Measurements from ENCODE around the gene RBFOX2.

Gene RBFOX2

GRCh38 chr22:35729309-35729698, 299.3 kb downstream of the RBFOX2 start:
- DNase-seq: no peak

DNA sequence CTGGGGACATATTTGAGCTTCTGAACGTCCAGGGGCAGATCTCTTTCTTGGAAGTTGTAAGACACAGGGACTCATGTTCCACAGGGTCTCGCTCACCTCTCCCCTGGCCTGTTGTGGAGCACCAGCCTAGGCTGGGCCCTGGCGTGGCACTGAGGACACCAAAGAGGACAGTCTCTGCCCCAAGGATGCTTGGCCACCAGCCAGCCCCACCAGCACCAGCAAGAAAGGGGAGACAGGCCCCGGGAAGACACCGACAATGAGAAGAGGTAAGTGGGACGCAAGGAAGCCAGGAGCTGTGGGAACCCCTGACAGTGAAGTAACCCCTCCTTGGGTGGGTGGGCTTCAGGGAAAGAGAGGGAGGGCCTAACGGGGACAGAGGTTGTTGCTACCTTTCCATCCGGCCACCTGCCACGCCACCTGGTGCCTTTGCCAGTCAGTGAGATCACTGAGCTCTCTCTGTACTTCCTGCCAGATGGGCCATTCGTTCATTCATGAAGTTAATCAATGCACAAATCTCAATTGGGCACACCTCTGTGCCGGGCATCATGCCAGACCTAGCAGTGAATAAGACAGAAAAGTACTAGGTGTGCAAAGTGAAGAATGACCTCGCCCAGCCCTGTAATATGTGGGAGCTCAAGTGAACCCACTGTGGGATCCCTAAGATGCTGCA, 299.9 kb downstream of the RBFOX2 start:
- DNase-seq: no peak

DNA sequence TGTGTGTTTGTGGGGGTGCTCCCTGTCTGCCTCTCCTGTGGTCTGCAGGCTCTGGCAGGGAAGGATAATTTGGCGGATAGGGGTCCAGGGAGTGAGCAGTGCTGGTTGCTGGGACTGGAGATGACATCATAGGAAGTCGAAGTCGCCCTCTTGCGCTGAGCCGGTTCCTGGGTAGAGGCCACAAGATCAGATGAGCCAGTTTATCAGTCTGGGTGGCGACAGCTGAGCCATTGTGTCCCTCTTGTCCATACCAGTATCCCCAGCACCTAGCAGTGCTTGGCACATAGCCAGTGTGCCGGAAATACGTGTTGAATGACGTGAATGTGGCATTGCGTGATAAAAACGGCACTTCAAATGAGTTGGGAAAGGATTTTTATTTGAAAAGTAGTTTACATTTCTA, 301.2 kb downstream of the RBFOX2 start:
- no peak for DNase-seq

DNA sequence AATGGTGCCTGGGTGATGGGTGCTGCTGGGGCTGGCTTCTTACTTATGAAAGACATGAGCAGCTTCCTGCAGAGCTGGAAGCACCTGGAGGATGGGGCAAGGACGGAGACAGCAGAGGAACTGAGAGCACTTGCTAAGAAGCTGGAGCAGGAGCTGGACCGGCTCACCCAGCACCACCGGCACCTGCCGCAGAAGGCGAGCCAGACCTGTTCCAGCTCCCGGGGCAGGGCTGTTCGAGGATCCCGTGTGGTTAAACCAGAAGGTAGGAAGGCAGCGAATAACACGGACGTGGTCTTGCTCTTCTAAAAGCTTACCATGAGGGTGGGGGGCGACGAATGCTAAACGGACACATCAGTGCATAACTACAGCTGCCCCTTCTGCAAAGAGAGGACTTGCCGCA, 301.7 kb downstream of the RBFOX2 start:
- no peak for DNase-seq

DNA sequence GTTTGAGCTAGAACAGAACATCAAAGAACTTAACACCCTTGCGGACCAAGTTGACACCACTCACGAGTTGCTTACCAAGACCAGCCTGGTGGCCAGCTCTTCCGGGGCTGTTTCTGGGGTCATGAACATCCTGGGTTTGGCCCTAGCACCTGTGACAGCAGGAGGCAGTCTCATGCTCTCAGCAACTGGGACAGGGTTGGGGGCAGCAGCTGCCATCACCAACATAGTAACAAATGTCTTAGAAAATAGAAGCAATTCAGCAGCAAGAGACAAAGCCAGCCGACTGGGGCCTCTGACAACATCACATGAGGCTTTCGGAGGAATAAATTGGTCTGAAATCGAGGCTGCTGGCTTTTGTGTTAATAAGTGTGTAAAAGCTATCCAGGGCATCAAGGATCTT, 302.2 kb downstream of the RBFOX2 start:
- no peak for DNase-seq

DNA sequence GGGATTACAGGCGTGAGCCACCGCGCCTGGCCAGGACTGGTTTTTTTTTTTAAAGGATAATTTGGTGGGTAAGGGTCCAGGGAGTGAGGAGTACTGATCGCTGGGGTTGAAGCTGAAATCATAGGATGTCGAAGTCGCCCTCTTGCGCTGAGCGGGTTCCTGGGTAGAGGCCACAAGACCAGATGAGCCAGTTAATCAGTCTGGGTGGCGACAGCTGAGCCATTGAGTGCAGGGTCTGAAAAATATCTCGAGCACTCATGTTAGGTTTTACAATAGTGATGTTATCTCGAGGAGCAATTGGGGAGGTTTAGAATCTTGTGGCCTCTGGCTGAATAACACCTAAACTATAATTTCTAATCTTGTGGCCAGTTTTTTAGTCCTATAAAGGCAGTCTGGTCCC, 303.1 kb downstream of the RBFOX2 start:
- DNase-seq: no peak

DNA sequence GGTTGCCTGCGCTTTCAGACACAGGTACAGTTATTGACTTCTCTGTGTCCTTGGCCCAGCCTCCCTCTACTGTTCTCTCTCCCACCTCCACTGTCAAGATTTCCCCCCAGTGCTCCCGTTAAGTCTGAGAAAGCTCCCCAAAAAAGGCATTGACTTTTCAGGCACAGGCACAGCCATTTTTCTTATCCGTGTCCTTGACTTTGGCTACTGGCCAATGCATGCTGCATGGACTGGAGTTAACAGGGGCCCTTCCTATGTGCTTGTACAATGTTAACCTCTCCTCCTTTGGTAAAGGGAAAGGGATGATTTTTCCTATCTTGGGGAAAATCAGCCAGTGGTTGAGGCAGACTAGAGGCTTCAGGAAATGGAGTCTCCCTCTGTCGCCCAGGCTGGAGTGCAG, 306.7 kb downstream of the RBFOX2 start:
- no peak for DNase-seq

DNA sequence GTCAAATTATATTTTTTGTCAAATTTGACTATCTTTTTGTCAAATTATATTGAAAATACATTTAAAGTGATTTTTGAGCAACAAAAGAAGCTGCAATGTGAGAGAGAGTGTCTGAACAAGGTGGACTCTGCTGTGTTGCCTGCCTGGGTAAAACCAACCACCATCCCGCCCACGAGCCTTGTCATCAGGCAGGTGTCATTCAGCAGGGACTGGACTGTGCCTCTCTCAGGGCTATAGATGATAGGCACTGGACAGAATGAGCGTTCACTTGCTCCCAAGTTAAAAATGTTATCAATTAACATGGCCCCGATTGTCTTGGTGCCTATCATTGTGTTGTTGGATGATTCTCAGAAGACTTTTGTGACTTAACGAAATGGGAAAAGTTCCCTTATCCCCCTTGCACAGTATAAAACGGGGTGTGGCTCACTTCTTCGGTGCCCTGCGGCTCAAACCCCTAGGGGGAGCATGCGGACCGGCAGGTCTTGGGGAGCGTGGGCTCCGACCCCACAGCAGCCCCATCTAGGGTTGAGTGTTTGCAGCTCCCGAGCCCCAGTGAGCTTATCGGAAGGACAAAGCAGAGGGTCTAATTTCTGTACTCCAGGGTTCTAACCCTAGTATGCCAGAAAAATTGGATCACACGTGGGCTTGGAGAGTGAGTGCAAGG, 309.3 kb downstream of the RBFOX2 start:
- DNase-seq: no peak

DNA sequence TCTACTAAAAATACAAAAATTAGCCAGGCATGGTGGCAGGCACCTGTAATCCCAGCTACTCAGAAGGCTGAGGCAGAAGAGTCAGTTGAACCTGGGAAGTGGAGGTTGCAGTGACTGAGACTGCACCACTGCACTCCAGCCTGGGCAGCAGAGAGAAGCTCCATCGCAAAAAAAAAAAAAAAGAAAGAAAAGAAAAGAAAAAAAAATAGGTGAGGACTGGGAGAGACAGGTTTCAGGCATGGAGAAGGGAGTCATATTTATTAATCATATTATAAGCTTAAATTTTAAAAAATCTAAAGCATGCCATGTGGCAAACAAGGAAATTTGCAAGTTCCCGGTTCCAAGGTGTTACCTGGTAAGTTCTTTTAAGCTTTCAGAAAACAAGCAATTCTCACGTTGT, 311.1 kb downstream of the RBFOX2 start, which contains the start of gene APOL5:
TSS of gene APOL5 (plus strand) at position 301 of the 400 bp plus-strand sequence. CDS start at position 301, 0 bp downstream.
- no peak for DNase-seq

- DNase-seq: no peak
These were observed 316.0 kb downstream of the RBFOX2 start for GRCh38 chr22:35712672-35713071.

- DNase-seq: no peak
These were observed 317.3 kb downstream of the RBFOX2 start for GRCh38 chr22:35711336-35711735.

- DNase-seq: no peak
These were observed 319.7 kb downstream of the RBFOX2 start for GRCh38 chr22:35708917-35709316.

- no peak for DNase-seq
These were observed 320.2 kb downstream of the RBFOX2 start for GRCh38 chr22:35708453-35708852.

GRCh38 chr22:35705141-35705540, 323.5 kb downstream of the RBFOX2 start:
- DNase-seq: no peak

GRCh38 chr22:35703861-35704584, 324.6 kb downstream of the RBFOX2 start:
- DNase-seq: no peak

DNA sequence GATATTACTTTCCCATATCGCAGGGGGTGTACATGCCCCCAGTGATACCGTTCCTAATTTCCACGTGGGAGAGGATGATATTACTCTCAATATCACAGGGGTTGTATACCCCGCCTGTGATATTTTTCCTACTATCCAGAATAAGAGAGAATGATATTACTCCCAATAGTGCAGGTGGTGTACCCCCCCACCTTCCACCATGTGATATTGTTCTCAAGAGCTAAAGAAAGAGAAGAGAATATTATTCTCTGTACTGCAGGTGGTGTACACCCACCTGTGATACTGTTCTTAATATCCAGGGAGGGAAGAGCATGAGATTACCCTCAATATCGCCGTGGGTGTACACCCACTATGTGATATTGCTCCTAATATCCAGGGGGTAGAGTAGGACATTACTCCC, 328.8 kb downstream of the RBFOX2 start:
- peak in 1 of 6 experiments; percentile 11 for DNase-seq

- peak in 3 of 6 experiments; percentile 8 to 39 (median 18) for DNase-seq
These were observed 331.5 kb downstream of the RBFOX2 start for GRCh38 chr22:35697142-35697541.

- DNase-seq: peak in 1 of 6 experiments; percentile 10
These were observed 333.4 kb downstream of the RBFOX2 start for GRCh38 chr22:35695202-35695601.

GRCh38 chr22:35690001-35690400, 338.6 kb downstream of the RBFOX2 start:
- DNase-seq: no peak

DNA sequence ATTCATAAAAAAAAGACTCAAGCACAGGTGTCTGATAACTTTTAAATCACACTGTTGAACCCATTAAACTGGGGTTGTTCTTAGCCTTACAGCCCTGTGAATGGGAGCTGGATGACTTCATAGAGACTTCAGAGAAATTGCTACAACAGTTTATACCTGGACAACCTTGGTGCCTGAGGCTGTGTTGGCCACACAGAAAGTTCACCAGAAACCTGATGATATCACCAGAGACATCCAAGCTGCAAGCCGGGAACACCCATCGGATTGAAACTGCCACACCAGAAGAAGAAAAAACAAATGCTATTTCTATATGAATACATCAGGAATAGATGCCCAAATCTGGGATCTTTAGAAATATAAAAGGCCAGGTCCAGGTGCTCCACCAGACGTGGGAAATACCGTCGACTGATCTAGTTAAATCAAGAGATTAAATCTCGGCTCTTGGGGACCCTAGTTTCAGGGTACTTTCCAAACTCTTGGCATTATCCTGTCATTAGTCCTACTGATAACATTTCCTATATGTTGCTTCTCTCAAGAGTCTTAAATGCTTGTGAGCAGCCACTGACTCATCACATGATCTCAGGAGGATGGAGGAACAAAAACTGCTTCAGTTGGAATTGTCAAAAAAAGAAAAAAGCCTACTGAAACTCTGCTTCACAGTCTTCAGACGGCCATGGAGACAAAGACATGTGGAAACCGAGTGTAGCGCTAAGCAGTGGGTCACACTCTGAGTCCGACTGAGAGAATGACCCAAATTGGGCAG, 339.5 kb downstream of the RBFOX2 start:
- DNase-seq: no peak
